Stimulated activated CD4-positive, alpha-beta T cell treated with anti-CD3 and anti-CD28 coated beads, Interleukin-12 subunit alpha, Interleukin-12 subunit beta, amount 100 ng/mL, for 48 hours (primary cell): ENCODE measurements around the gene S100A9.

ENCODE experiments used
- DNase-seq, 3 donors: peaks; one replicate each; pipeline ENCODE4 v3.0.0-alpha.2; 2020; ENCODE audit warnings: low read depth in 2 of 3, low spot score in 1 of 3

Gene S100A9

GRCh38 chr1:153360592-153361479 lies 3.2 kb downstream of the S100A9 start:
- no peak for DNase-seq

GRCh38 chr1:153361480-153362109 lies 3.9 kb downstream of the S100A9 start:
- no peak for DNase-seq

GRCh38 chr1:153362187-153362775 lies 4.6 kb downstream of the S100A9 start:
- no peak for DNase-seq

GRCh38 chr1:153363641-153364040 lies 6.0 kb downstream of the S100A9 start:
- DNase-seq = no peak

- no peak for DNase-seq
Observed at GRCh38 chr1:153364156-153364555, 6.5 kb downstream of the S100A9 start.

GRCh38 chr1:153364766-153365666 lies 7.4 kb downstream of the S100A9 start:
- no peak for DNase-seq

DNA sequence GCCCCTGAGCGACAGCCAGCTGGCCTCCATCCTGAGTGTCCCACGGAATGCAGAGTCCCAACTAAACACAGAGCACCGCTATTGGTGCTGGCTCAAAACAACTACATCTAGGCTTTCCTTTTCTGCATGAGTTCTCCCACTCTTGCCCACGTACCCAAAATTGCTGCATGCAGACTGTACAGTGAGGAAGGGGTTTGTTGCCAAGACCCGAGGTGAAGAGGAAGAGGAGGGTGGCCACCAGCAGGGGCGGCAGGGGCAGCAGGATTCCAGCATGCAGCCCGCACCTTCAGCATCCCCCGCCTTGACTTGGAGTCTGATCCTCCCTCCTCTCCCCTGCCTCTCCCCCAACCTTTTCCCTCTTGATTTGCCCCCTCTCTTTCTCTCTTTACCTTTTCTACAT lies 8.0 kb downstream of the S100A9 start:
- no peak for DNase-seq

DNA sequence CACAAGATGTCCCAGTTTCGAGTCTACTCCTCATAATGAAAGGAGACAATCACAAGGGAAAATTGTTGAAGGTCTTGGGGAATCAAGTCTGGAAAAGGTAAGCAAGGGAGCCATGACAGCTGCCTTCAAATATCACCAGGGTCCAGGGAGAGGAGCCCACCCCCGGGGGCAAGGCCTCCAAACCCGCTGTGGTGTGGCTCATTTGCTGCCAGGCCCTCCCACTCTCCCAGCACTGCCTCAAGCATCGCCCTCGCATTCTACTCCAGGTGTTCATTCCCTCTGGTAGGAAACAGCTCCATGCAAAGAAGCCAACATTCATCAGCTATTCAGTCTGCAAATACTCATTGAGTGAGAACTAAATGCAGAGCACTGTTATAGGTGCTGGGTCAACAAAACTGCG lies 8.6 kb downstream of the S100A9 start:
- no peak for DNase-seq

DNA sequence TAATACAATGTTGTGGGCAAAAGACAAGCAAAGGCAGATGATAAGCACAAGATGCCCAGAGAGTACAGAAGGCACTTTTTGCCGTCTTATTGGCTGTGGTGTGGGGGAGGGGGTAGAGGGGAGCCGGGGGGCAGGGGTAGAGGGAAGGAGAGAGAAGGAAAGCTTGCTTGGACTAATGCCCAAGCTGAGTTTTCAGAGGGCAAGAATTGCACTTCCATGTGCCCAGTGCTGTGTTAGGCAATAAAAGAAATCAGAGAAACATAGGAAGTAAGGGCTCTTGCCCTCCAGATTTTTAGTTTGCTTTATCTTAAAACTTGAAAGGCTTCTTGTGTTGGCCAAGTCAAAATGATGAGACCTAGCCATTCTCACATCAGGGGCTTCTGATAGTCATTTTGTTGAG lies 9.4 kb downstream of the S100A9 start:
- no peak for DNase-seq

DNA sequence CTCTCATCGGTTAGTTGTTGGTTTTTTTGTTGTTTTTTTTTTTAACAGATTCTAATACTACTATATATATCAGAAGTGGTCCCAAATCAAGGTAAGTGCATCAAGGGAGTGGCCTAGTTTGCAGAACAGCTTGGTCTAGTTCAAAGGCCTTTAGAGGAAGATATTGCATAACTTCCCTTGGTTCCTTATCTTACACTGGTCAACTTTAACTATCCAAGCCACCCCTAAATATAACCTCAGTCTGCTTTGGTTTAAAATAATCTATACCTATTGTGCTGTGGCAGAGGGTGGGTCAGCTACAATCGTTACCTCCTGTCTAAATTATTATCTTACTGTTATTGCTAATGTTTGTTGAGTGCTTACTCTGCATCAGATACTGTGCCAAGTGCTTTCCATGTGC lies 10.8 kb downstream of the S100A9 start:
- no peak for DNase-seq

DNA sequence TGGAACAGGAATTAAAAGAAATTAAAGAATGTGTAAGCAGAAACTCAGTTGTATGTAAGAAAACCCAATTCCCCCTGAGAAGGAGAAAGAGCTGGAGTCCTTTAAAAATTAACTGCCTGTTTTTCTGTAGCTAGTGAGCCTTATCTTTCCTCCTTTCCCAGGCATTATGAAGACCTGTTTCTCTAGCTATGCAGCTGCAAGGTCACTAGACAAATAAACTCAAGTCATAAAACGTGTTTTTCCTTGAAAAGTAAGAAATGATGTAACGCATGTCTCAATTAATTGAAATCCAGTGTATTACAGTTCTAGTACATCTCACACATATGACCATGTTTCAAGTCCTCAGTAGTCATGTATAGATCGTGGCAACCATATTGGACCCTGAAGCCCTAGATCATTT lies 12.5 kb downstream of the S100A9 start:
- no peak for DNase-seq

DNA sequence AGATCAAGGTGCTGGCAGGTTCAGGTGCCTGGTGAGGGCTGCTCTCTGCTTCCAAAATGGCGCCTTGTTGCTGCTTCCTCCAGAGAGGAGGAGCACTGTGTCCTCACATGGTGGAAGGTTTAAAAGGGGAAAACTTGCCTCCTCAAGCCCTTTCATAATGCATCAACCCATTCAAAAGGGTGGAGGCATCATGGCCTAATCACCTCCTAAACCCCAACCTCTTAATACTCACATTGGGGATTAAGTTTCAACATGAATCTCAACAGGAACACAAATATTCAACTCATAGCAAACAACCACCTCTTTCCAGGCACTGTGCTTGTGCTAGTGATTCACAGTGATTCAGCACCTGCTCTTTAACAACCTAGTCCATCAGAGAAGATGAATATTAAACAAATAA lies 13.6 kb downstream of the S100A9 start:
- no peak for DNase-seq

- no peak for DNase-seq
Observed at GRCh38 chr1:153372571-153372970, 14.9 kb downstream of the S100A9 start.

GRCh38 chr1:153374071-153374470 lies 16.4 kb downstream of the S100A9 start:
- DNase-seq = no peak

GRCh38 chr1:153375511-153375910 lies 17.9 kb downstream of the S100A9 start, which contains the start of gene S100A12:
Gene S100A12, minus strand, starts transcription at chr1:153375621. Its CDS starts 1,029 bp downstream, at chr1:153374592.
- DNase-seq = no peak

GRCh38 chr1:153379591-153379990 lies 21.9 kb downstream of the S100A9 start:
- DNase-seq = no peak

- DNase-seq = no peak
Observed at GRCh38 chr1:153380711-153381110, 23.1 kb downstream of the S100A9 start.

DNA sequence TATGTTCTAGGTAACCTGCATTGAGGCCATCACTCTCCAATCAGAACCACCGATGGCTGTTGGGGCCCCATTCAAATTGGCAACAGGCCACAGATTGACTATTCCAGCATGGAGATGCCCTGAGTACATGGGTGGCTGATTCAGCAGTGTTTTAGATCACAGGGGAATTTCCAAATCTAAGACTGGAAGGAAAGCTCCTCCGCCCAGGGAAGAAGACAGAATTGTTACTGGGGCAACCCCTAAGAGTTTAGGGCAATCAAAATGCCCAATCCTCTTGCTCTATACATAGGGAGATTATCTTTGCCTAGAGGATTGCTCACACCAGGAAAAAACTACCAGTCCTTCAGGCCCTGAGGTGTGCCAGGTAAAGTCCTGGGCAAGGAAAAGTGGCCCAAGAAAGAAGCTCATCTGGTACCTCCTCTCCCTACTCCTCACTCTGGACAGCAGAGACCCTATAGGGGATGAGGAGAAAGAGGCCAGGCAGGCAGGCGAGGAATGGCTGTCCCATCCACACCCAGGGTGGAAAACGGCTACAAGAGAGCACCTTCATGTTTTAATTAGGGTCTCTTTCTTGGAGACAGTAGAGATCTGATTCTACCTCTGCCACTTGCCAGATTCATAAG lies 27.4 kb downstream of the S100A9 start:
- no peak for DNase-seq

DNA sequence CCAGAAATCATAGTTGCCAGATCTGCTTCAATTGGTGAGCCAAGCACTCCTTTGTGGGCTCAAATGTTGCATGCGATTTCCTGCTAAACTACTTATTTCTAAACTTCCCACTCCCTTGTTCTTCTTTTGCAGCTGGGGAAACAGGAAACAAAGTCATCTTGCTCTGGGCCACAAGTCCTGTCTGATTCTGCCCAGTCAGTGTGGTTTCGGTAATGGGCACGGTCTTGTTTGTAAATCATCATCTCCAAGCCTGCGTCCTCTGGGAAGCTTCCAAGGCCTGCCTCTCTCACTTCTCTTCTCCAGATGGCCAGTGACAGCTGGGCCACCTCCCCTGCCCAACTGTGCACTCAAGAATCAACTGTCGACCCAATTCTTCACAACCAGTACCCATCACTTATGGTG lies 28.8 kb downstream of the S100A9 start:
- DNase-seq = no peak

DNA sequence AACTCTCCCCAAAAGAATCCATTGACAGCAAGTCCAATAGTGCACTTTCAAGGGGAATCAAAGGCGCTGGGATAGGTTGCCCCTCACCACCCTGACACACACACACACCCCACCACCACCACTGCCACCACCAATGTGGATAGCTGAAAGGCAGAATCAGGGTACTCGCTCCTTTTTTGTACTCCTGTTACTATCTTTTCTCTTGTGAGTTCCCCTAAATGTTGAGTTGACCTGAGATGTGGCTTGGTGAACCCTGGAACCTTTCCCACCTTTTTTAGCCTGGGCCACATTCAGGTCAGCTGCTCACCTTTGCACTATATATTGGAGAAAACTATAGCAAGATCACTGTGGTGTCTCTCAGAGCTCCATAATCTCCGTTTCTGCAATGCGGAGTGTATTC lies 29.3 kb downstream of the S100A9 start:
- DNase-seq = no peak

GRCh38 chr1:153387785-153388184 lies 30.1 kb downstream of the S100A9 start:
- no peak for DNase-seq
